Right kidney (tissue), 9 donors: ENCODE measurements around the gene ZNF615.
"Not testable (repeated sequence)": the region's sequence is repeated elsewhere in the genome, so short reads cannot be mapped to it uniquely, and the experiment has no call there.

Experiments used
- DNase-seq: peaks from one replicate; pipeline ENCODE4 v3.0.0-alpha.2; 2016
- long read RNA-seq, 8 donors: transcript quantifications; one replicate each; lab custom pipeline, GENCODE V29; 2026

Gene ZNF615
- long read RNA-seq, donor 1, partial matches to known transcripts = 0 of 1 reads
- long read RNA-seq, donor 1, other reads (novel, unspliced or antisense) = 0 of 1 reads
- long read RNA-seq, donor 2, partial matches to known transcripts = 0 of 1 reads
- long read RNA-seq, donor 2, other reads (novel, unspliced or antisense) = 0 of 1 reads
- long read RNA-seq, donor 3, partial matches to known transcripts = 0 of 2 reads
- long read RNA-seq, donor 3, other reads (novel, unspliced or antisense) = 0 of 2 reads
- long read RNA-seq, donor 4 = 0 reads
- long read RNA-seq, donor 5, full-length matches to known transcripts = 1 of 1 reads
- long read RNA-seq, donor 5, partial matches to known transcripts = 0 of 1 reads
- long read RNA-seq, donor 5, other reads (novel, unspliced or antisense) = 0 of 1 reads
- long read RNA-seq, donor 6 = 0 reads
- long read RNA-seq, donor 7, partial matches to known transcripts = 0 of 1 reads
- long read RNA-seq, donor 7, other reads (novel, unspliced or antisense) = 0 of 1 reads
- long read RNA-seq, donor 8, full-length matches to known transcripts = 2 of 2 reads
- long read RNA-seq, donor 8, partial matches to known transcripts = 0 of 2 reads
- long read RNA-seq, donor 8, other reads (novel, unspliced or antisense) = 0 of 2 reads

DNA sequence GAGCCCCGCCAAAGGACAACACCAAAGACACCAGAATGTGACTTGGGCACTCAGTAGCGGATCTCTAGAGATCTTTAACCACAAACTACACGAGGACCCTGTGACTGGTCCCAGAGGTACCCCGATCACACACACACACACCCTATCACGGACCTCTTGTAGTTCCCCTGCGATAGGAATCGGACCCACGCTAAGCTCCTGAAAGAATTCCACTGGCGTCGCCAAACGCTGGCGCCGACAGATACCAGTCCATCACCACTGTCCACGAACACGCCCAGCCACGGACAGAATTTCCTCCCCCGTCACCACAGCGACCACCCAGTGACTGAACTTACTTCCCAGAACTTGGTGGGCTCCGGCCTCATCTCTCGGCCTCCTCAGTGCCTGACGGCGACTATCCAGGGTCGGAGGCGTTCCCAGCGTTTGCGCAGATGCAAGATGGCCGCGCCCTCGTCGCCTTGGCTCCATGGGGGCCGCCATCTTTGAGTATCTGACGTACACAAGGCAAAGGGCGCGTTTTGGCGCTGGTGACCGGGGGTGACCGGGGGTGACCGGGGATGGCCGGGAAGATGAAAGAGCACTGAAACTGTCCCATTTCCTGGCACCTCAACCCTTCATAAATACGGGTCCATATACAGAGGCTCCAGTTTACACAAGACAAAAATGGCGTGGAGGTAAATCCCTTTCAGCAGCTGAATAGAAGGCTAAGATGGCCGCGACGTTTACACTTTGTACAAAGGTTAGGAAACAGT is at the start of gene ZNF615:
Gene ZNF615 (minus strand): TSS at position 406 of the 752 bp plus-strand sequence. CDS start 4,500 bp downstream, outside the sequence.
- DNase-seq = peak; percentile 97

DNA sequence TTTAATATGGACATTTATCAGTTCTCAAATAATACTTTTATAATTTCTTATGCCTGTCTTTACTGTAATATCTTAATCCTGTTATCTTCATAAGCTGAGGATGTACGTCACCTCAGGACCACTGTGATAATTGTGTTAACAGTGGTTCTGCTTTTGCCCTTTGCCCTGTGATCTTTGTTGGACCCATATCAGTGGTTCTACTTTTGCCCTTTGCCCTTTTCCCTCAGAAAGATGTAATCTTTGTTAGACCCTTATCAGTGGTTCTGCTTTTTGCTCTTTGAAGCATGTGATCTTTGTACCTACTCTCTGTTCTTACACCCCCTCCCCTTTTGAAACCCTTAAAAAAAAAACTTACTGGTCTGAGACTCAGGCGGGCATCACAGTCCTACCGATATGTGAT is 48.5 kb upstream of the ZNF615 start:
- not testable (repeated sequence) for DNase-seq

DNA sequence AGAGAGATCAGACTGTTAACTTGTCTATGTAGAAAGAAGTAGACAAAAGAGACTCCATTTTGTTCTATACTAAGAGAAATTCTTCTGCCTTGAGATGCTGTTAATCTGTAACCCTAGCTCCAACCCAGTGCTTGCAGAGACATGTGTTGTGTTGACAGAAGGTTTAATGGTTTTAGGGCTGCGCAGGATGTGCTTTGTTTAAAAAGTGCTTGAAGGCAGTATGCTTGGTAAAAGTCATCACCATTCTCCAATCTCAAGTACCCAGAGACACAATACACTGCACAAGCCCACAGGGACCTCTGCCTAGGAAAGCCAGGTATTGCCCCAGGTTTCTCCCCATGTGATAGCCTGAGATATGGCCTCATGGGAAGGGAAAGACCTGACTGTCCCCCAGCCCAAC is 43.7 kb upstream of the ZNF615 start:
- DNase-seq = not testable (repeated sequence)

DNA sequence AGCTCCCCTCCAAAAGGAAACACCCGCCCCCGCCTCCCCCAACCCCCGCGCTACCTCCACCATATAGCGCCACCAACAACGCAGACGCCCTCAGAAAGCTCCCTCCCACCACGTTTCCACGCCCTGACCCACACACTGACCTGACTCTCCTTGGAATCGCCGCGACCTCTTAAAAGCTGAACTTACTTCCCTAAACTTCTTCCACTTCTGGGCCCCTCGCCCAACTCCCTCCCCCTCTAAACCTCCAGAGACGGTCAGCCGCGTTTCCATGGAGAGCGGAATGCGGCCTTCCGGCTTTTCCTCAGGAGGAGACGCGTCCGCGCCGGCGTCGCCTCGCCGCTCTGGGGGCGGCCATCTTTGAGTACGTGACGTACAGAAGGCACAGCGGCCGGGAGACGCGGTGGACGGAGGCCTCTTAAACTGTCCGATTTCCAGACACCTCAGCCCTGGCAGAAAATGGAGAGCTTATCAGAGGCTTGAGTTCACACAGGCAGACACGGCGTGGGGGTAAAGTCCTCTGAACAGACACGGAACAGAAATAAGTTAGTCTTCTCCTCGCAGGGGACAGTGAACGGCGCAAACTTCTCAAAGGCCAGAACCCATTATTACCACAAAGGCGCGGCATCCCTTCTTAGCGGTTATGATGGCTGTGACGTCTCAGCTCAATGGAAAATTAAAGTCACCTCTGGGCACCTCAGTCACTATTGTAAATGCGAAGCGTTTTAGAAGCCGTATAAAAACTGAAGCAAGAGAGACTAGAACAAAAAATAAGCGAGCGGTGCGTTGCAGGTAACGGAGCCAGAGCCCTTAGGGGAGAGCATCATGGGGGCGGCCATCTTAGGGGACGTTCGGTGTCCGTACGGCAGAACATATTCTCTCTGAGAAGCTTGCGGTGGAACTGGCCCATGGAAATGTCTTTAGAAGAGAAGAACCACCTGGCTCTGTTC is 40.8 kb upstream of the ZNF615 start, which contains the start of gene ZNF432:
Gene ZNF432 (minus strand): TSS at position 284 of the 947 bp plus-strand sequence. CDS start 1,970 bp downstream, outside the sequence.
- peak; percentile 99 for DNase-seq

DNA sequence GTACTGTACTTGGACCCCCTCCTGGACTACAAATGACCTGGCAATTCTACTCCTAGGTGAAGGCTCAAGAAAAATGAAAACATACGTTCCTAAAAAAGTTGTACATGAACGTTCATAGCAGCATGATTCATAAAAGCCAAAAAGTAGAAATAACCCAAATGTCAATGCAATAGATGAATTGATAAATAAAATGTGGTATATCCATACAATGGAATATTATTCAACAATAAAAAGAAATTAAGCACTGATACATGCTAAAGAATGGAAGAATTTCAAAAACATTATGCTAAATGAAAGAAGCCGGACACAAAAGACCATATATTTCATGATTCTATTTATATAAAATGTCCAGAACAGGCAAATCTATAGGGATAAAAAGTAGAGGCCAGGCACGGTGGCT is 31.2 kb upstream of the ZNF615 start:
- DNase-seq = no peak

DNA sequence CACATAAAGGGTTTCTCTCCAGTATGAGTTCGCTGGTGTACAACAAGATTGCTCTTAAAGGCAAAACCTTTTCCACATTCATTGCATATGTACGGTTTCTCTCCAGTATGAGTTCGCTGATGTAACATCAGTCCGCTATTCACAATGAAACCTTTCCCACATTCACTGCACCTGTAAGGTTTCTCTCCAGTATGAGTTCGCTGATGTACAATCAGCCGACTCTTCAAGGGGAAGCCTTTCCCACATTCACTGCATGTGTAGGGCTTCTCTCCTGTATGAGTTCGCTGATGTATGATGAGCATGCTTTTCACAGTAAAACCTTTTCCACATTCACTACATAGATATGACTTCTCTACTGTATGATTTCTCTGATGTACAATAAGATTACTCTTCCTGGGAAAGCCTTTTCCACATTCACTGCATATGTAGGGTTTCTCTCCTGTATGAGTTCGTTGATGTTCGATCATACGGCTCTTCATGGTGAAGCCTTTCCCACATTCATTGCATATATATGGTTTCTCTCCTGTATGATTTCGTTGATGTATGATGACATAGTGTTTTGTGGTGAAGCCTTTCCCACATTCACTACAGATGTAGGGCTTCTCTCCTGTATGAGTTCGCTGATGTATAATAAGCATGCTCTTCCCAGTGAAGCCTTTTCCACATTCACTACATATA is 26.2 kb upstream of the ZNF615 start:
- DNase-seq = no peak

DNA sequence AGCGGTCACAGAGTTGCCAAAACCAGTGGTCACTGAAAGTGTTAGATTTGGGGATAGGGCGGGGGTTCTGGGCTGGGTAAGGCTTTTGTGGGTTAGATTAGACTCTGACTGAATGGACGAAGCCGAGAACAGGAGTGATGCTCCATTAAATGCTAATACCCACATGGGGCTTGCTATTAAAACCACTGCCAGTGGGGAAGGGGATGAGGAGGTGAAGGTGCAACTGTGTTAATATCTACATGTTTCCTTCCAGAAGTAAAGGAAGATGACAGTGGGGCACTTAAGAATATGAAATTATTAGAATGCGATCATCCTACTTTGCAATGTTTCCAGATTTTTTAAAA is 20.7 kb upstream of the ZNF615 start:
- no peak for DNase-seq

DNA sequence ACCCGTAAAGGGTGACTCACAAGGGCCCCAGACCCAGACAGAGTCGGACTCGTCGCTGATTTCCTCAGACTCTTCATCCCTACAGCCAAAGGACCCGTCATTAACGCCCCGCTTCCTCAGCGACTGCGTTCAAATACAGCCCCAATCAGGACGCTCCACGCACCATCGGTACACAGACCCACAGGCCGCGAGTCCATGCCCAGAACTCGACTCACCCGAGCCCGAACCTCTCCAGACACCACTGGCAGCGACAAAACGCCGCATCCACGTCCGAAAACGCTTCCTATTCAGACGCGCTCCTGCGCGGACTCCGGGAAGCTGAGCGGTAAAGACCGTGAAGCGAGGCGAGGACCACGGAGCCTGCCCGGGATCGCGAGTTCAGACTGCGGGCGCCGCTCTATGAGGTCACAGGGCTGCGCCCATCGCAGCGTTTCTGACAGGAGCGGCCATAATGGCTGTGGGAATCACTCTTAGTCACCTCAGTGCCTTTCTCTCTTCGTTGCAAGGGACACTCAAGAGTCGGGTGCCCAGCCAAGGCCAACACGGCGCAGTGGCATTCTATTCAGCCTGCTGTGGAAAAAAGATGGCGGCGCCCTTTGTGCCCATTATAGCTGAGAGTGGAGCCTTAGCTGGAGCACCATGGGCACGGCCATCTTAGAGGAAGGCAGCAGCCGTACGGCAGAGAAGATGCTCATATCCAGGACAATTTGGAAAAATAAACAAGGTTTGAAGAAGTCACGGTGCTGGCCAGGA is 20.2 kb upstream of the ZNF615 start, which contains the start of gene ZNF614:
Gene ZNF614 (minus strand): TSS at position 353 of the 753 bp plus-strand sequence. CDS start 2,634 bp downstream, outside the sequence.
- peak; percentile 98 for DNase-seq

DNA sequence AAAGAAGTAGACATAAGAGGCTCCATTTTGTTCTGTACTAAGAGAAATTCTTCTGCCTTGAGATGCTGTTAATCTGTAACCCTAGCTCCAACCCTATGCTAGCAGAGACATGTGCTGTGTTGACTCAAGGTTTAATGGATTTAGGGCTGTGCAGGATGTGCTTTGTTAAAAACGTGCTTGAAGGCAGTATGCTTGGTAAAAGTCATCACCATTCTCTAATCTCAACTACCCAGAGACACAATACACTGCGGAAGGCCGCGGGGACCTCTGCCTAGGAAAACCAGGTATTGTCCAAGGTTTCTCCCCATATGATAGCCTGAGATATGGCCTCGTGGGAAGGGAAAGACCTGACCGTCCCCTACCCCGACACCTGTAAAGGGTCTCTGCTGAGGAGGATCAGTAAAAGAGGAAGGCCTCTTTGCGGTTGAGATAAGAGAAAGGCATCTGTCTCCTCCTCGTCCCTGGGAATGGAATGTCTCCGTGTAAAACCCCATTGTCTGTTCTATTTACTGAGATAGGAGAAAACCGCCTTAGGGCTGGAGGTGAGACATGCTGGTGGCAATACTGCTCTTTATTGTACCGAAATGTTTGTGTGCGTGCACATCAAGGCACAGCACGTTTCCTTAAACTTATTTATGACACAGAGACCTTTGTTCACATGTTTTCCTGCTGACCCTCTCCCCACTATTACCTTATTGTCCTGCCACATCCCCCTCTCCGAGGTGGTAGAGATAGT is 18.4 kb upstream of the ZNF615 start:
- DNase-seq = not testable (repeated sequence)

DNA sequence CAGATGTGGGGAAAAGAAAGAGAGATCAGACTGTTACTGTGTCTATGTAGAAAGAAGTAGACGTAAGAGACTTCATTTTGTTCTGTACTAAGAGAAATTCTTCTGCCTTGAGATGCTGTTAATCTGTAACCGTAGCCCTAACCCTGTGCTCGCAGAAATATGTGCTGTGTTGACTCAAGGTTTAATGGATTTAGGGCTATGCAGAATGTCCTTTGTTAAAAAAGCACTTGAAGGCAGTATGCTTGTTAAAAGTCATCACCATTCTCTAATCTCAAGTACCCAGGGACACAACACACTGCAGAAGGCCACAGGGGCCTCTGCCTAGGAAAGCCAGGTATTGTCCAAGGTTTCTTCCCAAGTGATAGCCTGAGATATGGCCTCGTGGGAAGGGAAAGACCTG is 16.5 kb upstream of the ZNF615 start:
- not testable (repeated sequence) for DNase-seq

DNA sequence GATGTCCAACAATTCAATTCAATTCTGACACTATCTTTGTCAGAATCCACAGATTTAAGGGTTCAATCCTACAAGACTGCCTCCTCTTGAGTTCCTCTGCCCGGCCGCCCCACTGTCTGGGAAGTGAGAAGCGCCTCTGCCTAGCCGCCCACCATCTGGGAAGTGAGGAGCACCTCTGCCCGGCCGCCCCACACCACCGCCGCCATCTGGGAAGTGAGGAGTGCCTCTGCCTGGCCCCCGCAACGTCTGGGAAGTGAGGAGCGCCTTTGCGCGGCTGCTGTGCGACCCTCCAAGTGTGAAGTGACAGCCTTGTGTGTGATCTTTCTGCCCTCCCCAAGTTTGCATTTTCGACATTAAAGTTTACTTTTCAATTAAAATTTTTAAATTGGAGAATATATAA is 14.2 kb upstream of the ZNF615 start:
- DNase-seq = no peak

DNA sequence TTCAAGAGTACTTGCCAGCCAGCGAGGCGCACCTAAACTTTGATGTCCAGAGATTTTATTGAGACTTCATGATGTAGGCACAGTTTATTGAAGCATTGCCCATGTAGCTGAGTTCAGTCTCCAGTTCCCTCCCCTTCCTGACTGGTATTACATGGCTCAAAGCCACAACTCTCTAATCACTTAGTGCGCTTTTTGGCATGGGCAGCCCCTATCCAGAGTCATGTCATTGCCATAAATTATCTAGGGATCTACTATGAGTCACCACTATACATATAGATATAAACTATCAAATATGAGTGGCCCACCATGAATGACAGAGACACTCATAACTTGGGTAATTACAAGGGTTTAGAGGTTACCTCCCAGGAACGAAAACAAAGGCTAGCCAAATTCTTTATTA is 12.5 kb upstream of the ZNF615 start:
- no peak for DNase-seq

DNA sequence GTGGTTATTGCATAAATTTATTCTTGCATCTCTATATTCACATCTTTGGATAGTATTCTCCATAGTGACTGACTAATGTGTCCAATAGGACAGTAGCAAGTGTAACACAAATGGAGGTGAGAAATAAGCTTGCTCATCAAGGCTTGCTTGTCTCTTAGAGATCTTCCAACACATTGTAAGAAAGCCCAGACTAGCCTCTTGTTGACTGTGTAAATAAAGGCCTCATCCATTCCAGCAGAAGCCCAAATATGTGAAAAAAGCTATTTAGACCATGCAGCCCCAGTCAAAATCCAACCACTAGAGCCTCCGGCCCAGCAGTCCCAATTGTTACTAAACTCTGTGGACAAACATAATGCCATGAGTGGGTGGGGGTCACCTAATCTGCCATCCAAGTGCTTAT is 2.7 kb upstream of the ZNF615 start:
- DNase-seq = no peak

DNA sequence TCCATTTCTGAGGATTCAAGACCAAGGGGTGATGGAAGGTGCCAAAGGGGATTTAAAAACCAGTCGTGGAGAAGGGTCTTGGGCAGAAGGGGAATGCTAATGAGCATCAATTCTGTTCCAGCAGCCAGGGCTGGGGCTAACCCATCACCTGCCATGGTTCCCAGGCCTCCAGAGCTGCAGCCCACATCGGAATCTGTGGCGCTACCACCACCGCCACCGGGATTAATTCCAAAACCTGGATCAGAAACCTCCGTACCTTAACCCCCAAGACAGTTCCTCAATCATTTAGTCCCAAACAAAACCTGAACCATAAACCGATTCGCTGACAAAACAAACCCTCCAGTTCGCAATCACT is 583 bp downstream of the ZNF615 start:
- no peak for DNase-seq

DNA sequence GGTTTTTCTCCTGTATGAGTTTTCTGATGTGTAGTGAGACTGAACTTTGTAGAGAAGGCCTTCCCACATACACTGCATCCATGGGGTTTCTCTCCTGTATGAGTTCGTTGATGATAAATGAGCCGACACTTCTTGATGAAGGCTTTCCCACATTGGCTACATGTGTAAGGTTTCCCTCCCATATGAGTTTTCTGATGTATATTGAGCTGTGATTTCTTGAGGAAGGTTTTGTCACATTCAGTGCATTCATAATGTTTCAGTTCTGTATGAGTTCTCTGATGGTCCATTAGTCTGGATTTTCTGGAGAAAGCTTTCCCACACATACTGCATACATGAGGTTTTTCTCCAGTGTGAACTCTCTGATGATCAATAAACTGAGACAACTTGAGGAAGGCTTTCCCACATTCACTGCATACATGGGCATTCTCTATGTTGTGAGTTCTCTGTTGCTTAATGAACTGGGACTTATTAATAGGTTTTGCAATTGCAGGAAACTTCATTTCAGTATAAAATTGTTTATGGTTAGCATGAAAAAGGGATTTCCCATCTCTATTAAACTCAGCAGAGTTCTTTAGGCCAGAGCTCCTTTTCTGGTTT is 13.9 kb downstream of the ZNF615 start:
- no peak for DNase-seq

DNA sequence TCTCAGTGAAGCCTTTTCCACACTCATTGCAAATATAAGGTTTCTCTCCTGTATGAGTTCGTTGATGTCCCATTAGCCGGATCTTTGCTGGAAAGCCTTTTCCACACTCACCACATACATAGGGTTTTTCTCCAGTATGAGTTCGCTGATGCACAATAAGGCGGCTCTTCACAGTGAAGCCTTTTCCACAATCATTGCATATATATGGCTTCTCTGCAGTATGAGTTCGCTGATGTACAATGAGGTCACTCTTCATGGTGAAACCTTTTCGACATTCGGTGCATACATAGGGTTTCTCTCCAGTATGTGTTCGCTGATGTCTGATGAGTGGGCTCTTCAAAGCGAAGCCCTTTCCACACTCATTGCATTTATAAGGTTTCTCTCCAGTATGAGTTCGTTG is 14.6 kb downstream of the ZNF615 start:
- no peak for DNase-seq

DNA sequence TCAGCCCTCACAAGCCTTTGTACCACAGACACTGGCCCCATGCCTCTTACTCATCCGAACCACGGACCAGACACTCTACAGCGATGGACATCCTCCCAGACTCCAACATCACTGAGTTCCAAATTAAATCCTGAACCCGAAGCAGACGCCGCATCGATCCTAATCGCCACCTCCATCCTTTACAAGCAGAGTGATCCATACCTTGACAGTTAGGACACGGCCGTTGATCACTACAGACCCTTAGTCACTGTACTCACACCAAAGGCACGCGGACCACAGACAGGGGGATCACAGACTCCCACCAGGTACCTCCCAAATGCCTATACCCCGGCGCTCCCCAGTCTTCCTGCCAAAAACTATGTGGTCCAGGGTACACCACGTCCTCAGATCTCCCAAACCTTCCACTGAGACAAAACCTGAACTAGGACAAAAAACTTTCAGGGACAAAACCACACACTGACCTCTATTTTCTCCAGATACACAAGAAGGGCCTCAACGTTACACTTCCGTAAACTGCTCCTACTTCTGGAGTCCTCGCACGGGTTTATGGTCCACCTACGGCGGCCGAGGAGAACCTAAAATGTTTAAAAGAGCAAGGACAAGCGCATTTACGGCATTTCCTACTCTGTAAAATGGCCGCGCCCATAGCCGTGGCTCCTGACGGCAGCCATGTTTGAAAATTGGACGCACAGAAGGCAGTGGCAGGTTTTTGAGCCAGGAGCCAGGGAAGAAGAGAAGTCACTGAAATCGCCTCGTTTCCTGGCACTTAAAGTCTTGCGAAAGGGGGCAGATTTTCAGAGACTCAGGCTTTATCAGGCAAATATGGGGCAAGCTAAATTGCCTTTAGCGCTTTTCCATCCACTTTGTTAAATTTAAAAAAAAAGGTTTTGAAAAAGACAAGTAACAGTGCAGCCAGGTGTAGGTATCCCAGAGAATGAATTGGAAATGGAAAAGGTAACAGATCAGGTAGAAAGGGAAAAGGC is 21.4 kb downstream of the ZNF615 start, which contains the start of gene ZNF350:
Gene ZNF350 (minus strand): TSS at position 532 of the 983 bp plus-strand sequence. CDS start 12,480 bp downstream, outside the sequence.
- peak; percentile 72 for DNase-seq

DNA sequence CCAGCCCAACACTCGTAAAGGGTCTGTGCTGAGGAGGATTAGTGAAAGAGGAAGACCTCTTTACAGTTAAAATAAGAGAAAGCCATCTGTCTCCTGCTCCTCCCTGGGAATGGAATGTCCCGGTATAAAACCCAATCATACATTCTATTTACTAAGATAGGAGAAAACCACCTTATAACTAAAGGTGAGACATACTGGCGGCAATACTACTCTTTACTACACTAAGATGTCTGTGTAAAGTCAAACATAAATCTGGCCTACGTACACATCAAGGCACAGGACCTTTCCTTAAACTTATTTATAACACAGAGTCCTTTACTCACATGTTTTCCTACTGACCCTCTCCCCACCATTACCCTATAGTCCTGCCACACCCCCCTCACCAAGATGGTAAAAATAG is 24.6 kb downstream of the ZNF615 start:
- DNase-seq = no peak
